GM19324 (cell line): ENCODE results near the gene ANXA4.

Experiments used
- ATAC-seq: cut with Tn5 transposase; IDR thresholded peaks from one replicate; pipeline ENCODE4 v1.9.1; 2021; ENCODE audit warnings: mild to moderate bottlenecking, moderate library complexity; ENCODE audit not compliant: unreplicated experiment, low FRiP score

The ANXA4 gene

GRCh38 chr2:69833752-69834151 lies 91.8 kb downstream of the ANXA4 start:
- ATAC-seq = no peak

GRCh38 chr2:69835666-69836065 lies 93.7 kb downstream of the ANXA4 start:
- no peak for ATAC-seq

- ATAC-seq = no peak
These were observed 94.4 kb downstream of the ANXA4 start for GRCh38 chr2:69836316-69836715.

DNA sequence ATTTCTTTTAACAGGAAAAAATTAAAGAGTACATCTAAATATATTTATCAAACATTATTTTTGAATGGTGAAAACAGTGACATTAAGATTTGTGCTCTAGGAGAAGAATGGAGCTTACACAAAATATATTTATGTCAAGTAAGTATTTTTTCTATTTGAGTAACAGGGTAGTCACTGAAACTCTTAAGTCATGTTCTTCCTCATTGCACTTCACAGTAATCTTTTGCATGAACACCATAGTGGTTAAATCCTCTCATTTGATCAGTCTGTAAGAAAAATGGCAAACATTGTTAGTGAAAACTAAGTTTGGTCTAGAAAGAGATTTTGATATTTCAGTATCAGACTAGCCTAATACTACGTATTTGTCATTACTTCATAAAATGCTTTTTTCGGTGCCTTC lies 95.6 kb downstream of the ANXA4 start:
- no peak for ATAC-seq

DNA sequence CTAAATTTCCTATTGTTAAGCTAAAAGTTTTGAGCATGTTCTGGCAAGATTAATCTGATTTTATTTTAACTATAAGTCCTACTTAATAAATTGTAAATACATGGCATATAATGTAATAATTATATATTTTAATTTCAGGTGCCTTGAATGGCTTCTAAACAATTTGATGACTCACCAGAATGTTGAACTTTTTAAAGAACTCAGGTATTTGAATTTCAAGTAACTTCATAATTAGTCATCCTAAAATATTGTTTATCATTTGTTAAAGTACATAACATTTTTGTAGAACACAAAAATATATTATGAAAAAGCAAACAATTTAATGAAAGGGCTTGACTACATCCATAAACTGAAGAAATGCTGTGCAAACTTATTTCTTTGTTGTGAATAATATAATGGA lies 102.1 kb downstream of the ANXA4 start:
- ATAC-seq = no peak

- ATAC-seq = no peak
These were observed 102.6 kb downstream of the ANXA4 start for GRCh38 chr2:69844560-69844959.

DNA sequence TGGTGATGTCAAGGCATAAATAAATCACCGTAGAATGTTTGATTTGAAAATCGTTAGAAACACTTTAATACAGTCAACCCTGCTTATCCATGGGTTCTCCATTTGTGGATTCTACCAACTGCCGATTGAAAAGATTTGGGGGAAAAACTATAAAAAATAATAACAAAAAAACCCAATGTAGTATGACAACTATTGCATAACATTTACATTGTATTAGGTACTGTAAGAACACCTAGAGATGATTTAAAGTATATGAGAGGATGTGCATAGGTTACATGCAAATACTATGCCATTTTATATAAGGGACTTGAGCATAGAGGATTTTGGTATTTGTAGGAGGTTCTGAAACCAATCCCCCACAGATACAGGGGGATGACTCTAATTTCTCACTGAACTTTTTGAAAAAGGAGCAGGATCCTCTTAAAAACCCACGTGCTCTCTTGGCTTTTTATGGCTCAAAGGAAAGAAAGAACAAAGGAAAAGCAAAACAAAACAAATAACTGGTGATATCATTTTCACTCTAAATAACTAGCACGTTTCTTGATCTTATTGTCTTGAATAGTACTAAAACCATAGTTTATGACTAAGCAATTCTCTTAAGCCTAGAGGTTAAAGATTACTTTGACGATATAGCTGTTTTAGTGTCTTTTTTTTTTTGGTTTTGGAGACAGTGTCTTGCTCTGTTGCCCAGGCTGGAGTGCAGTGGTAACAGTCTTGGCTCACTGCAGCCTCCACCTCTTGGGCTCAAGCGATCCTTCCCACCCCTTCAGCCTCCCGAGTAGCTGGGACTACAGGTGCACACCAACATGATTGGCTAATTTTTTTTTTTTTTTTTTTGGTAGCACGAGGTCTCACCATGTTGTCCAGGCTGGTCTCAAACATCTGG lies 104.5 kb downstream of the ANXA4 start:
- no peak for ATAC-seq

- ATAC-seq = no peak
These were observed 105.3 kb downstream of the ANXA4 start for GRCh38 chr2:69847068-69847828.

- no peak for ATAC-seq
These were observed 106.4 kb downstream of the ANXA4 start for GRCh38 chr2:69848186-69848790.

GRCh38 chr2:69858261-69858660 lies 116.3 kb downstream of the ANXA4 start:
- ATAC-seq = no peak

DNA sequence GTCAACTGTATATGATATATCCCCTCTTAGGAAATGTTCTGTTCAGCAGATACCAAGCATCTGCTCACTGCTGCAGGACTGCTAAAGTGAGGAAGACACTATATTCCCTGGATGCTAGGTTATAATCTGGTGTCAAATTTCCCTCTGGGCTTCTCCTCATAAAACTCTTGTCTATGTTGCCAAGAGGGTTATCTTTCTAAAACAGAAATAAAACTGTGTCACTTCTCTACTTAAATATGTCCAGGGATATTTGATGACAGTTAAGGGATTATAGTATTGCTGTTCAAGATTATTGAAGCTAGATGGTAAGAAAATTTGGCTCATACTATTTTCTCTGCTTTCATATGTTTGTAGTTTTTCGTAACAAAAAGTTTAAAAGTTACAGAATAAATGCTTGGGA lies 121.4 kb downstream of the ANXA4 start:
- ATAC-seq = no peak
